Nephron (organoid): ENCODE results near the gene SNX30.

ENCODE experiments used
- H3K27ac Mint-ChIP-seq, 3 experiments: 2 replicates each; pipeline ENCODE4 v1.8.0; 2020; ENCODE audit warnings: mixed read lengths in 3 of 3, mild to moderate bottlenecking in 2 of 3, moderate library complexity in 1 of 3
- H3K27me3 Mint-ChIP-seq: 2 replicates; pipeline ENCODE4 v1.8.0; 2021; ENCODE audit warnings: low read depth, mild to moderate bottlenecking, moderate library complexity, mixed read lengths
- H3K36me3 Mint-ChIP-seq: 2 replicates; pipeline ENCODE4 v1.8.0; 2020; ENCODE audit warnings: low read depth, mixed read lengths
- H3K4me1 Mint-ChIP-seq: 2 replicates; pipeline ENCODE4 v1.8.0; 2020; ENCODE audit warnings: mixed read lengths
- H3K4me3 Mint-ChIP-seq, 3 experiments: 2 replicates each; pipeline ENCODE4 v1.8.0; 2020; ENCODE audit warnings: mild to moderate bottlenecking in 3 of 3, mixed read lengths in 3 of 3, moderate library complexity in 2 of 3
- H3K9me3 Mint-ChIP-seq: 2 replicates; pipeline ENCODE4 v1.8.0; 2020; ENCODE audit warnings: mixed read lengths
- TF ChIP-seq, protein P1 (sequence below), 3 experiments: fragments of 200-600 bp; sonication (generic); IDR thresholded peaks; one replicate each; pipeline ENCODE4 v1.5.0; 2021; ENCODE audit warnings: antibody characterized with exemption in 3 of 3; ENCODE audit not compliant: unreplicated experiment in 3 of 3

Gene SNX30

DNA sequence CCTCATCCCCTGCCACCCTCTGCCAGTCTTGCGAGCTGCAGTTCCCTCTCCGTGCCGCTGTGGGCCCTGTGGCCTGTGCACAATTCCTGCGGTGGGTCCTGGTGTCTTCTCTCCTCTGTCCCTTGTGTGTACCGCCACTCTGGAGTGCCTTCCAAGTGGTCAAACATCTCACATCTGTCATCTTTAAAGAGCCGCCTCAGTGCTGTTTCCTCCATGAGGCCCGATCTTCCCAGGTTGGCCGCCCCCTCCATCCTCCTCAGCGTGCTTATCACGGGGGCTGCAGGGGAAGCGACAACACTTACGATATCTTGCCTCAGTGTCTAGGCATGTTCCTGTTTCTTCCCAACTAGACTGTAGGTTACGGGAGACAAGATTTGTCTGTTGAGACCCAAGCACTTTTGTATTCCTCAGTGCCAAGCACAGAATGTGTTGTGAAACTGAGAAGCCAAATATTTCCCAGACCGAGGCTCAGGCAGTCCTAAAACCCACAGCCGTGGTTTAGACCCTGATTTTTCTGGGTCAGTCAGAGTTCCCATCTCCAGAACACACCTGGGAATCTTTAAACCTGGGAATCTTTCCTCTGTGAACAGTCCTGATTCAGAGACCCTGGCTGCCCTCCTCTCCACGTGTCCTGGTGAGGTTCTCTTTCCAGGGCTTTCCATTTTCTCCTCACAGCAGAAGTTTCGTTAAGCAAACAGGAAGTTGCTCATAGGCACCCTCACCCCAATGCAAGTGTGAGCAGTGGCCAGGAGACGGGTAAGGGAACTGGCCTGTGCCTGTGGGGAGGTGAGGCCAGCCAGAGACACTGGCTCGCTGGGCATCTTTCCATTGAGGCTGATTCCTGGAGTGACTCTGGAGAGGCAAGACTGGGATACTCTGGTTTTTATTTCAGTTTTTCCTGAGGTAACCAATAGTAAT, 111.3 kb downstream of the SNX30 start:
- TF ChIP-seq, protein P1, sequence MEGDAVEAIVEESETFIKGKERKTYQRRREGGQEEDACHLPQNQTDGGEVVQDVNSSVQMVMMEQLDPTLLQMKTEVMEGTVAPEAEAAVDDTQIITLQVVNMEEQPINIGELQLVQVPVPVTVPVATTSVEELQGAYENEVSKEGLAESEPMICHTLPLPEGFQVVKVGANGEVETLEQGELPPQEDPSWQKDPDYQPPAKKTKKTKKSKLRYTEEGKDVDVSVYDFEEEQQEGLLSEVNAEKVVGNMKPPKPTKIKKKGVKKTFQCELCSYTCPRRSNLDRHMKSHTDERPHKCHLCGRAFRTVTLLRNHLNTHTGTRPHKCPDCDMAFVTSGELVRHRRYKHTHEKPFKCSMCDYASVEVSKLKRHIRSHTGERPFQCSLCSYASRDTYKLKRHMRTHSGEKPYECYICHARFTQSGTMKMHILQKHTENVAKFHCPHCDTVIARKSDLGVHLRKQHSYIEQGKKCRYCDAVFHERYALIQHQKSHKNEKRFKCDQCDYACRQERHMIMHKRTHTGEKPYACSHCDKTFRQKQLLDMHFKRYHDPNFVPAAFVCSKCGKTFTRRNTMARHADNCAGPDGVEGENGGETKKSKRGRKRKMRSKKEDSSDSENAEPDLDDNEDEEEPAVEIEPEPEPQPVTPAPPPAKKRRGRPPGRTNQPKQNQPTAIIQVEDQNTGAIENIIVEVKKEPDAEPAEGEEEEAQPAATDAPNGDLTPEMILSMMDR (IDR thresholded peaks at IDR 0.05; ENCODE audit: unreplicated experiment in 3 of 3) = no peak
- no peak overlapping the region for H3K27ac Mint-ChIP-seq
- H3K4me1 Mint-ChIP-seq = peaks cover 13% of the 10 kb centered on the region
- H3K4me3 Mint-ChIP-seq = no peak overlapping the region
- H3K9me3 Mint-ChIP-seq = no peaks in the 10 kb centered on the region
- peaks cover 24% of the 10 kb centered on the region for H3K36me3 Mint-ChIP-seq
- H3K27me3 Mint-ChIP-seq = no peaks in the 10 kb centered on the region

DNA sequence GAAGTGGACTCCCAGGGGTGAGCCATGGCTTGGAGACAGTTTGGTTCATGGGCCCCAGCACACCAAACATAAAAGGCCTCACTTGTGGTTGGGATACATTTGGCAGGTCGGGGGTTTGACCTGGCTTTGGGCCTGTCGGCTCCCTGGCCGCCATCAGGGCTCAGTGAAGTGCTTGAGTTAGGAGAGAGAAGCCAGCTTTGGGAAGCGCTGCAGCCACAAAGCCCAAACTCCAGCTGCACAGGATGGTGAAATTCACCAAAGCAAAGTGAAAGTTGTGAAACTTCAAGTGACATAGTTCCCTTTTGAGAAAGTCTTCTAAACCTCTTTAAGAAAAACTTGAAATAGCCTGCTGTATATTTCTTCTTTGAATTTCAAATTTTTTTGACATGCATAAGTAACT, 112.7 kb downstream of the SNX30 start:
- Mint-ChIP-seq H3K4me3 (no peak overlapping the region), H3K9me3 (no peaks in the 10 kb centered on the region), H3K4me1 (peaks cover 23% of the 10 kb centered on the region), H3K27me3 (no peaks in the 10 kb centered on the region), H3K36me3 (peaks cover 35% of the 10 kb centered on the region), H3K27ac (no peak overlapping the region)
- TF ChIP-seq, protein P1 (IDR thresholded peaks at IDR 0.05; ENCODE audit: unreplicated experiment in 3 of 3) = no peak

DNA sequence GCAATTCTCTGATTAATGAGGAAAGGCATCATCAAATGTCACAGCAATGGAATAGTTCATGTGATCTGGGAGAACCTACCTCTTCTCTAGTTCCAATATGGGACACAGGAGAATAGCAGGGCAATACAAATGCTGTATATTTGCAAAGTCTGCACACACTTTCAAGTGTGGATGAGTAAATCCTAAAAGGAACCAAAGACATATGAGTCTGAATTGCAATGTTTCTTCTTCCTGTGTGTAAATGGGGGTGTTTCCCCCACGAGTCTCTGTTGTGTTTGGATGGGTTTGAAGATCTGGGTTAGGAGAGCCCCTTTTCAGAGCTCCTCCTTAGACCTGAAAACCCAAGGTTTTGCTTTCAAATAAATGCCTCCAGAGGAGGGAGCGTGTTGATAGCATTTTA, 113.2 kb downstream of the SNX30 start:
- Mint-ChIP-seq H3K9me3 (no peaks in the 10 kb centered on the region), H3K4me3 (no peak overlapping the region), H3K4me1 (peaks cover 25% of the 10 kb centered on the region), H3K27me3 (no peaks in the 10 kb centered on the region), H3K36me3 (peaks cover 40% of the 10 kb centered on the region), H3K27ac (peak overlapping the region in 1 of 3 experiments; percentile 54)
- TF ChIP-seq, protein P1 (IDR thresholded peaks at IDR 0.05; ENCODE audit: unreplicated experiment in 3 of 3) = no peak

DNA sequence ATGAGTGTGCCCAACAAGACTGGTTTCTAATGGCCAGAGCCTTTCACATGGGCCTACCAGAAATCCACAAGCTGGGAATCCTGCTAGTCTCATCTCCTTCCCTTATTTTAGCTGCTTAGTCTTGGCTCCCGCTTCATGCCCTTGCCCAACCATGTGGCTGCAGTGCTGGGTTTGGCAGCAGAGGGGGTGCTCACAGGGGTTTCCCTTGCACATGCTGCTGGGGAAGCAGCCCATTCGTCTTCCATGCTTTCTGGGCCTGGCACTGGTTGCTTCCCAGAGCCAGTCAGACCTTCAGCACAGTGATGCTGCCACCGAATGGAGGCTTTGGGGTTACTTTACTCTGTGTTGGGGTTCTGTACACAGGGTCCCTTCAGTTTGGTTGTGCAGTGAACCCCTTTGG, 113.8 kb downstream of the SNX30 start:
- H3K9me3 Mint-ChIP-seq = no peaks in the 10 kb centered on the region
- H3K4me1 Mint-ChIP-seq = peaks cover 28% of the 10 kb centered on the region
- no peak overlapping the region for H3K27ac Mint-ChIP-seq
- no peaks in the 10 kb centered on the region for H3K27me3 Mint-ChIP-seq
- peaks cover 40% of the 10 kb centered on the region for H3K36me3 Mint-ChIP-seq
- no peak overlapping the region for H3K4me3 Mint-ChIP-seq
- TF ChIP-seq, protein P1 (IDR thresholded peaks at IDR 0.05; ENCODE audit: unreplicated experiment in 3 of 3) = no peak

DNA sequence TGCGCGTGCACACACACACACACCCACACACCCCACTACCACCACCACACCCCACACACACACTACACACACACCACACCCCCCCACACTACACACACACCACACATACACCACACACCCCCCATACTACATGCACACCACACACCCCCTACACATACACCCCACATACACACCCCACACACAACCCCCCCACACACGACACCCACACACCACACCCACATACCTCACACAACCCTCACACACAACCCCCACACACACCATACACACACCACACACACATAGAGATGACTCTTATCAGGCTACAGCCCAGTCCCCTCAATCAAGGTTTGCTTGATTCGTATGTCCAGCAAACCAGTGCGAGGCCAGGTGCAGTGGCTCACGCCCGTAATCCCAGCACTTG, 114.4 kb downstream of the SNX30 start:
- peaks cover 34% of the 10 kb centered on the region for H3K4me1 Mint-ChIP-seq
- no peak overlapping the region for H3K27ac Mint-ChIP-seq
- peaks cover 45% of the 10 kb centered on the region for H3K36me3 Mint-ChIP-seq
- no peaks in the 10 kb centered on the region for H3K27me3 Mint-ChIP-seq
- TF ChIP-seq, protein P1 (IDR thresholded peaks at IDR 0.05; ENCODE audit: unreplicated experiment in 3 of 3) = no peak
- no peak overlapping the region for H3K4me3 Mint-ChIP-seq
- H3K9me3 Mint-ChIP-seq = no peaks in the 10 kb centered on the region
